Activated T-helper 1 cell treated with Interleukin-2 at 50 U/mL for 16 hours (primary cell): ENCODE measurements around the gene DENND6A.
"Not testable (repeated sequence)": the region's sequence is repeated elsewhere in the genome, so short reads cannot be mapped to it uniquely, and the experiment has no call there.

ENCODE experiments used
- DNase-seq: peaks from one replicate; pipeline ENCODE4 v3.0.0-alpha.2; 2020; ENCODE audit warnings: low read depth

Gene DENND6A

DNA sequence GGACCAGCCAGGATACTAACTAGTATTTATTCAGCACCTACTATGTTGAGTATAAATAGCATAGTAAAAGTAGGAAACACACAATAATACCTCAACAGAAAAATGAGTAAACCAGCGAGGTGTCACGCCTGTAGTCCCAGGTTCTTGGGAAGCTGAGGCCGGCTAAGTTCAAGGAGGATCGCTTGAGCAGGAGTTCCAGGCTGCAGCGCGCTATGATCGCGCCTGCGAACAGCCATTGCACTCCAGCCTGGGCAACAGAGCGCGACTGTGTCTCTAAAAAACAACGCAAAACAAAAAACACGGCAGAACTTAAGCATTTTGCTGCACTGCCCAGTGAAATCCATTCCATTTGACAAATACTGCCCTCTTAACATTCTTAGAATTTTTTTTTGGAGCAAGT is 1.3 kb upstream of the DENND6A start:
- no peak for DNase-seq

DNA sequence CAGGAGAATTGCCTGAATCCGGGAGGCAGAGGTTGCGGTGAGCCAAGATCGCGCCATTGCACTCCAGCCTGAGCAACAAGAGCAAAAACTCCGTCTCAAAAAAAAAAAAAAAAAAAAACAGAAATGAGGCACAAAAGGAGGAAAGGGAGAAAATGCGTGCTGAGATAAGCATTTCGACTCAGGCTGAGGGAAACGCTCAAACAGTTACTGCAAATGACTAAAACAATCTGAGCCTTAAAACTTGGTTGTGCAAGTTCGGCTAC is 813 bp downstream of the DENND6A start:
- not testable (repeated sequence) for DNase-seq

DNA sequence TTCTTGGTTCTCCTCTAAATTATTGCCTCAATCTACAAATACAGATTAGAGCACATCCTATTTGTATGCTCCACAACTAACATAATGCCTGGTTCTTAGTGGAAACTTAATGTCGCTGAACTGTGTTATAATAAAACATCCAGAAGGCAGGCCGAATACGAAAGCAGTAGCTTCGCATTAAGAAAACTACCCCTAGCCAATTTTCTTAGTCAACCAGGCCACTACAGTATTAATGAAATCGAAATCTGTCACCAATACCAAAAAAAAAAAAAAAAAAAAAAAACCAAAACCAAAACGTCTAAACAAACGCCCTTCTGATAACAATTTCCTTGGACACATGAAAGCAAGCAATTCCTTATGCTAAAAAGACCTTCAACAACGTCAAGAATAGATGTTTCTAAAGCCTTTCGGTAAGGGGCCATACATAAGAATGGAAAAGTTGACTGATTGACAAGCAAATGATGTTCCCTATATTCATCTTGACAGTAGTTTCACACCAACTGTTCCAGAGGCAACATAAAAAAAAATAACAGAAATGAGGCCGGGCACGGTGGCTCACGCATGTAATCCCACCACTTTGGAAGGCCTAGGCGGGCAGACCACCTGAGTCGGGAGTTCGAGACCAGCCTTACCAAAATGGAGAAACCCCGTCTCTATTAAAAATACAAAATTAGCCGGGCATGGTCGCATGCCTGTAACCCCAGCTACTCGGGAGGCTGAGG is 1.3 kb downstream of the DENND6A start:
- DNase-seq: no peak

DNA sequence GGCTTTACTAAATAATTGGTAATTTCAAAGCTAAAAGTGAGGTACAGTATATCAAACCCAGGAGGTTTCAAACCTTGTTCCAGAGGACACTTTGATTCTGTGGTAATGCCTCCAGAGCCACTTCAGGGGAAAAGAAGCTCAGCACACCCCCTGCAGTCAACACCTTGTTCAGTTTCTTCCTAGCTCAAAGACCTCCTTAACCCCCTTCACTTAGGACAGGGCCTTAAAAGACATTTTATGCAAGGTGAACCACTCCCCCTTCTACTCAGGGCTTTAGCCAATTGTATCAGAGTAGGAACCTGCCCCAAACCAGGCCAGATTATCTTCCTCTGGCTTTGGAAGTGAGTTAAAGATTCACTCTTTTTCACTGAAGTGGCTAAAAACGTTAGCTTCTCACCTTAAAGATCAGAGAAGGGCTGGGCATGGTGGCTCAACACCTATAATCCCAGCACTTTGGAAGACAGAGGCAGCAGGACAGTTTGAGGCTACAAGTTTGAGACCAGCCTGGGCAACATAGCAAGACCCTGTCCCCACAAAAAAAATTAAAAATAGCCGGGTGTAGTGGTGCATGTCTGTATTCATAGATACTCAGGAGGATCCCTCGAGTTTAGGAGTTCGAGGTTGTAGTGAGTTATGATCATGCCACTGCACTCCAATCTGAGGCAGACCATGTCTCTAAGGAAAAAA is 3.4 kb downstream of the DENND6A start:
- DNase-seq: no peak

DNA sequence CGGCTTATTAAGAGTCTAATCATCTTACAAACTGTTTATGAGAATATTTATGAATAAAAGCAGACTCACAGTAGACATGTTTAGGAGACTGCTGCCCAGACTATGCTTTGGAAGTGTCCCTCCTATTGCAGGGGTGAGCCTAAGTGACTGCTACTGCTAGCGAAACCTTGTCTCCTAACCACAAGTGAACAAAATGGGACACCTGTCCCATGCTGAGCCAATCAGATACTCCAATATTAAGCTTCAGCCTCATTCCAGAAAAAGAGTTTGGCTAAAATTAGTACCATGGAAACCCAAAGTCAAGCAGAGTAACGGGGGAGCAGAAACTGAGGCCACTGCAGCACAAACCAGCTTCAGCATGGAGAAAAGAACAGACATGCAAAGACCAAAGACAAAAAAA is 4.6 kb downstream of the DENND6A start:
- DNase-seq: no peak

DNA sequence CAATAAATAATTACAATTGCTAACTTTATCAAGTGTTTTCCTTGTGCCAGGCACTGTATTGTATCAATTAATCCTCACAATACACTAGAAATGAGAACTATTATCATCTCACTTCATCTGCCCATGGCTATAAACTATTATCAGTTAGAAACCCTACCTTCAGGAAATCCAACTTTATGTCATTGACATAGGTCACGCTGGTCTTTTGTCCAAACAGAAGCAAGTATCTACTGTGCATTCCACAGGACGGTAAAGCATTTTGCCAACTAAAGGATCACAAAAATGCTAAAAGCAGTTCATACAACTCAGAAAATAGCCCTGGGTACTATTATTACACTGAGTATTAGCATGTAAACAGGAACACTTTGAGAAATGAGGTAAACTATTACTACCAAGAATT is 9.6 kb downstream of the DENND6A start:
- DNase-seq: no peak

DNA sequence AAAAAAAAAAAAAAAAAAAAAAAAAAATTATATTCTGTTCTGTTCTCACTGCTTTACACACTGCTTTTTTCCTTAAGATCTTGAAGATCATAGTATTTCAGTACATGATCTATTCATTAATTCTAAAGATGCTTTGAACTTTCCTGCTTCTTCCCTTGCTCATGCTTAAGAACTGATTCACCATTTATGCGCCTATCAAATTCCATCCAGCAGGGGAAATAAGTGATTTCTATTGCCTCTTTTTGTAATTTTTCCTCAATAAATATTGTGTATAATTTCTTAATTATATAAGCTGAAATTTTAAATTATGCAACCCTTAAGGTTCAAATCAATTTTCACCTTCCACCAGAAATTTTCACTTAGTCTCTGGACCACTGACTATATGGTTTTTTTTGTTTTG is 10.6 kb downstream of the DENND6A start:
- DNase-seq: no peak

DNA sequence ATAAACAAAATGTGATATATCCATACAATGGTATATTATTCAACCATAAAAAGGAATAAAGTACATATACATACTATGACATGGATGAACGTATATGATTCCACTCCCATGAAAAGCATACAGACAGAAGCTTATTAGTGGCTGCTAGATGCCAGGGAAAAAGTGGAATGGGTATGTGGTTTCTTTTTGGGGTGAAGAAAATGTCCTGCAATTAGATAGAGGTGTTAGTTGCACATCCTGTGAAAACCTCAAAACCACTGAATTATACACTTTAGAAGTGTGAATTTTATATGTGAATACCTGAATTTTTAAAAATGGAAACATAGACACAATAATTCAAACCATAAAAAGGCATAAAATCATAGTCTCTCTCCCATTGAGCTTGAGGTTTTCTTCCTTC is 11.2 kb downstream of the DENND6A start:
- DNase-seq: no peak

DNA sequence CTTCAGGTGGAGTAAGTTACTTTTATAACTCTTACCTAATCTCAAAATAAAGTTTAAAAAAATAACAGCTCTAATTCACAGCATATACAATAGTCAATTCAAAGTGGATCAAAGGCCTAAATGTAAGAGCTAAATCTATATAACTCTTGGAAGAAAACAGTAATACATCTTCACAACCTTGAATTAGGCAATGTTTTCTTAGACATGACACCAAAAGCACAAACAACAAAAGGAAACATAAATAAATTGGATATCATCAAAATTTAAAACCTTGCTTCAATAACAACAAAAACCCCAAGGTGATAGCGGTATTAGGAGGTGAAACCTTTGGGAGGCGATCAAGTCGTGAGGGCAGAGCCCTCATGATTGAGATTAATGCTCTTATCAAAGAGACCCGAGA is 12.8 kb downstream of the DENND6A start:
- DNase-seq: no peak

DNA sequence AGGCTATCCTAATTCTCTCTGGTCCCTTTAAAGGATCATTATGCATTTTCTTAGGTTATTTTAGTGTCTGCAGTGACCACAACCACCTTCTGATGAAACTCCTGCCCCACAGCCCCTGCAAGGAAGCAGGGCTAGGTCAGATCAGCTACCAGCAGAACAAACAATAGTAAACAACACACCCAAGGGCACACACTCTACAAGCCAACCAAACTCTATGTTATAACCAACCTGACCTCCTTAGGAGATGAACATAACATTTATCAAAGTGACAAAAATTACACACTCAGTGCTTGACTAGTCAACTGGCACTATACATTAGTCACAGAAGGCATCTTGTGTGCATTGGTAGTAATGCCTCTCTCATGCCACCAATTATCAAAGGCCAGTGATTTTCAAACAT is 17.3 kb downstream of the DENND6A start:
- DNase-seq: no peak

DNA sequence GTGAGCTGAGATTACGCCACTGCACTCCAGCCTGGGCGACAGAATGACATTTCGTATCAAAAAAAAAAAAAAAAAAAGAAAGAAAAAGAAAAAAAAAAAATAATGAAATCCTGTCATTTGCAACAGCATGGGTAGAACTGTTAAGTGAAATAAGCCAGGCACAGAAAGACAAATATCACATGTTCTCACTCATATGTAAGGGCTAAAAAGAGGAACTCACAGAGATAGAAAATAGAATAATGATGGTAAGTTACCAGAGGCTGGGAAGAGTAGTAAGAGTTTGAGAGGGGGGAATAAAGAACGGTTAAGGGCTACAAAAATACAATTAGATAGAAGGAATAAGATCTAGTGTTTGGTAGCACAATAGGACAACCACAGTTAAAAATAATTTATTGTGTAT is 19.7 kb downstream of the DENND6A start:
- DNase-seq: no peak

DNA sequence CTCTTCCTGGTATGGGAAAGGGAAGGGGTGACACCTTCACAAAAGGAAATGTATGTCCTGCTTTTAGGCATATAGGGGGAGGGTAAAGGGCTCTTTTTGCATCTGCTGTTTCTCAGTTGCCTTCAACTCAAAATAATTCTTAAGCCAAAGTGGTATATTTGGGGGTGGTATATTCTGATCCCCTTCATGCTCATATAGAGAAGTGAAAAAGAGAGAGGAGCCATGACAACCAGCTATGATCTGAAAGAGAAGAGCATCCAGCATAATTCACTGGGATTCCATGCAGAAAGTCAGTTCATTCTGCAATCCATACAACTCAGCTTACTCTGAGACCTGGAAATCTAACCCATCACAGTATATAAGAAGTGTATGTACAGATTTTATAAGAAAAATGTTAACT is 22.3 kb downstream of the DENND6A start:
- no peak for DNase-seq

DNA sequence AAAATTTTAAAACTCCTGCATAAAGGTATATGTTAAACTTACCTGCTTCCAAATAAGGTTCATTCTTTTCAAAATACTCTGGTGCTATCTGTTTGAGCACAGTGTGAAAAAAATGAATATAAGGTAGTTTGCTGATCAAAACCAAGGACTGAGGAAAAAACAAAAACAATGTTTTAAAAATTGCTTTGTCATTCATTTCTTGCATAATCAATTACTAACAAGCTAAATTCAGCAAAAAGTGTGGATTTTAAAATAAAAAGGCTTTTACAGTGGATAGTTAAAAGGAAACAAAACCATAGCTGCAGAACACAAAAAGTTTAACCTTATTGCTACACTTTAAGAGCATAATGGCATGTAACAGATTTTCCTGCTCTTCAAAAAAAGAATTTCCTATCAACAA is 31.5 kb downstream of the DENND6A start:
- no peak for DNase-seq

DNA sequence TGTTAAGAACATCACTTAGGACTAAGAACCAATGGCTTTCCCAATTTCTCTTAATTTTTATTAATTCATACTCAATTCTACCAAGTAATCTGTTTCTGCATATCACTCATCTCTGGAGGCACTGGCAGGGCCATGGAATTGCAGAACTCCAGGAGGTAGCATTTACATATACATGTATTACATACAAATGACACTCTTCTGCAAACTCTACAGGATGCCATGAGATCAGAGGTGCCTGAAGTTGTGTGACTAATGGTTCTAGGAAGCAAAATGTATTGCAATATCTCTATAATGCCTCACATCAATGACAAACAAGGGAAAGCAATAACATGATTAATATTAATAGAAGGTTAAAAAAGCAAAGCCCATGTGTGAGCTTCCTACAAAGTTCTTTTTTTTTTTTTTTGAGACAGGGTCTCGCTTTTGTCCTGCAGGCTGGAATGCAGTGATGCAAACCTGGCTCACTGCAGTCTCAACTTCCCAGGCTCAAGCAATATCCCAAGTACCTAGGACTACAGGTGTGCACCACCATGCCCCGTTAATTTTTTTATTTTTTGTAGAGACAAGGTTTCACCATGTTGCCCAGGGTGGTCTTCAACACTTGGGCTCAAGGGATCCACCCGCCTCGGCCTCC is 33.0 kb downstream of the DENND6A start:
- DNase-seq: no peak

DNA sequence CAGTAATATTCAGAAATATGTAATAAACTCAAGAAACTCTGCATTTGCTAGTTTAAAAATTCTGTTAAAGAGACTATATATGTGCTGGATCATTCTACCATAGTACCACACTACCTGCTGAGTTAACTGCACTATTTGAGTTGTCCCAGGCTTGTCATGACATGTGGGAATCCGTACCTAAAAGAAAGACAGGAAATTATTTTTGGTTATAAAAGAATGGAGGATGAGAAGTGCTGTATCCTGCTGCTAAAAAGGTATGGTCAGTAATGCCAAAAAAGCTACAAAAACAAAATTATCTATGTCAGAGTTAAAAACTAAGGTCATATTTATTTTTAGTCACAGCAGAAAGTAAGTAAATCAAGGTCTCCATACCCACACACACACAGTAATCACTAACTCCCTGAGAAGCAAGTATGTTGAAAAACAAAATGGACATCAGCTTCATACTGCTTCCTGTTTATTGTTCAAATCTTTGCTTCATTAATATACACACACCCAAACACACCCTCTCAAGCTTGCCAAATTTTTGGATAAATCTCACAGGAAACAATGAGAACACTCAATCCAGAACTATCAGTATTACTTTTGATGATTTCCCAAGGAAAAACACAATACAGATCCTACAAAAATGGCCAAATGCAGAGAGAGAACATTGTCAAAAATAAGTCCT is 33.7 kb downstream of the DENND6A start:
- DNase-seq: no peak

DNA sequence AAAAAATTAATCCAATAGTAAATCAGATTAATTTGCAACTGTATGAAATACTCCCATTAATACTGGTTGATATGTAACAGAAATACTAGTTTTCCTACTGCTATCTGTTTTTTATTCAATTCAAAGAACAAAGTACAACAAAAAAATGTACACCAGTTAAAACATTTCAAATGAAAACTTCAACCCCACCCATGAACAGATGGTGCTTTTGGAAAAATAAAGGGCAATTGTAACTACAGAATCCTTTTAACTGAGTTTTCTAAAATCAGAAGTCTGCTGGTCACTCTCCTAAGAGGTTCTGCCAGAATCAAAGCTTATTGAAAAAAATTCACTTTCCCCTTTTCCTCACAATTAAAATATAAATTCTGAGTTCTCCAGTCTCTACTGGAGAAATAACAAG is 34.3 kb downstream of the DENND6A start:
- no peak for DNase-seq

DNA sequence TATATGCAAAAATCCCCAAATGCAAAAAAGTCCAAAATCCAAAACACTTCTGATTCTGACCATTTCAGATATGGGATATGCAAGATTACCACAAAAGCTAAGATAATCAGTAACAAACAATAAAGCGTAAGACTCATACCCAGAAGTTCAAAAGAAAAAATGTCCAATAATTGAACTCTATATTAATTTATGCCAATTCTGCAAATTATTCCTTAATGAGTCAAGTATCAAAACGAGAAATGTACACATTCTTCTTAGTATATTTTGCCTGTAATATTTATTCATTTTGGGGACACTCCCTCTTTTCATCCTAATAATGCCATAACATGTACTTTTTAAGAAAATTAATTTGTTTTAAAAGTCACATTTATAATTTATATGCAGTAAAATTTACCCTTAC is 37.1 kb downstream of the DENND6A start:
- no peak for DNase-seq

DNA sequence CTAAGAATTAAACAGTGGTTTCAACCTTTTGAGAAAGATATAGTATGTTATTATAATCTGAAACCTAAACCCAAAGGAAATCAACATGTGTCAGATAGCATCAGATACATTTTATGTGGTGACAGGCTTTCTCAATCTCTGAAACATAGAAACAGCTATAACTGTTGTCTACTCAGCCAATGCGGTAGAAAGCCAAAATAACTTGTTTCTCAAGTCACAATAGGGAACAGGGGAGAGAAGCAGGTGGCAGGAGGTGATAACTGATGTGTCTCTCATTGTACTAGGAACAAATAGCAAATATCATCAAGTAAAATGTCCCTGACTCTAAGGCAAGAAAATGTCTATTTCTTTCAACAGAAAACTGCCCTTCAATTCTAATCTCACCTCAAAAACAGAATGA is 38.6 kb downstream of the DENND6A start:
- no peak for DNase-seq

DNA sequence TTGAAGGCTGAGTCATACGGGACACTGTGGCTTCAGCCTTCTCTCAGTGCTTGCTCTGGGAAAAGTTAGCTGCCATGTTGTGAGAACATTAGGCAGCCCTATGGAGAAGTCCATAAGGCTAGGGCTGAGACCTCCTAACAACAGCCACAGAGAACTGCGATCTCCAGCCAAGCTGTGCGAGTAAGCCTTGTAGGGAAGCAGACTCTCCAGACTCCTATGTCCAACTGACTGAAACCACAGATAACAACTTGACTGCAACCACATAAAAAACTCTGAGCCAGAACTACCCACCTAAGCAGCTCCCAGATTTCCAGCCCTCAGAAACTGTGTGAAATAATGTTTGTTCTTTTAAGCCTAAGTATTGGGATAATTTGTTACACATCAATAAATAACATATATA is 40.7 kb downstream of the DENND6A start:
- DNase-seq: no peak

DNA sequence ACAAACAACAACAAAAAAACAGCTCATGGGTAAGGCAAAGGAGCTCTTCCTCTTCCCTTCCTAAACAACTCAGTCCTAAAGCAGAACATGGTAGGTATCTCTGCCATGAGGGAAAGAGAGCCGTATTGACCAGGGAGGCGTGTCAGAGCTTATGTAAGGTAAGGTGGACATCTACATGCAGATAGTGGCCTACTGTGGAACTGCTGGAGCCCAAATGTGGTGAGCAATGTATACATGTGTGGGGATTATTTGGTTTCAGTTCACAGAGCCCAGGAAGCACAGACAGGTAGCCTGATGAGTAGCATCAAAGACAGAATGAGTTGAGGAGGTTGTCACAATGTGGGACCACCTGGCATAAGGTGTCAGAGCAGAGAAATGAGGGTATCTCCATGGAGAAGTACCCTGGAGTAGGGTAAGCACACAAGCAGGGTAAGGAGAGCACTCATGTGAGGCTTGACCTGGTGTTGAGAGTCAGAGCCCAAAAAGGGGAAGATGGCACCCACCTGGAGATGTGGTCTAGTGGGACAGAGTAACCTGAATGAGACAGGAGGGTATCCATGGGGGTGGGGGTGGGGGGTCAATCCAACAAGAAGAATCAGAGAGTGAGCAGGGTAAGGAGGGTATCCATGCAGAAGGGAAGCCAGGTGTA is 45.5 kb downstream of the DENND6A start:
- no peak for DNase-seq

DNA sequence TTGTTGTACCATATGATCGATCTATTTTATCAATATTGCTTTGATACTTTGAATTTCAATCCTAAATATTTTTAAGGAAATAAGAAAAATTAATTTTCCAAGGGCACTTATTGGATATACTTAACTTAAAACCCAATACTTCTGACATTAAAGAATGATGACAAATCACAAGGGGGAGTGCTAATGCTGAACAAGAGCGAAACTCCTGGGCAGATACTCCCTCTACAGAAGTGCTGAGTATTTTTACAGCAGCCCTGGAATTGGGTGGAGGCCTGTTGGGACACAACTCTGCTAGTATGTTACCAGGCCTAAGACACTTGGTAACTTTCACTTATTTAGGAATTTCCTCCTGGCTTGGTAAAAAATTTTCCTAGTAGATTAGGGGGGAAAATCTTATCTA is 46.2 kb downstream of the DENND6A start:
- DNase-seq: no peak

DNA sequence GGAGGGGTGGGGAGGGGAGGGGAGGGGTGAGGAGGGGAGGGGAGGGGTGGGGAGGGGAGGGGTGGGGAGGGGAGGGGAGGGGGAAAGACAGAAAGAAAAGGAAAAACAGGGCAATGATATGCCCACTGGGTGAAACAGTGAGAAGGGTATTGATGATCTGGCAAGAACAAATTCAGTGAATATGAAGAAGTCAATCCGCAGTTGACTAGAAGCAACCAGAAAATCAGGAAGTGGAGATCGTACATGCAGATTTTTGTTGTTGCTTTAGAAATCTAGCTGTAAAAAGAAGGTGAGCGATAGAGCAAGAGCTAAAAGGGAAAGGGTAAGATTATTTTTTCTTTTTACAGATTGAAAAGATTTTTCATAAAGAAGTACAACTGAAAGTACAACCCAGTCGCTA is 48.1 kb downstream of the DENND6A start:
- DNase-seq: no peak

DNA sequence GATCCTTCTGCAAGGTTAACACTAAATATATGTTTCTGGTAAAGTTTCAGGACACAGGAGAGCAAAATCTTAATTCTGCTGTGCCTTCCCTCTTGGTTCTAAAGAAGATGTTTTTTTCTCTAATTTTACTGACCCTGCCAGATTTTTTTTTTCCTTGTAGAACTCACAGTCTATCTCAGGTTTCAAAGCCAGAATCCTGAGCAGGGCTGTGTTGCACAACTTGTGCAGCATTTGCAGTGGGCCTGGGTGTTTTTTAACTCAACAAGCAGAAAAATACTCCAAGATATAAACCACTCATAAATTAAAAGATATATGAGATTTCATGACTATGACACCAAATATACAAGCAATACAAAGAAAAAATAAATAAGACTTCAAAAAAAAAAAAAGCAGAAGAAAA is 55.5 kb downstream of the DENND6A start:
- DNase-seq: no peak
